Measurements from ENCODE around the gene ATG7.

ATG7 gene

DNA sequence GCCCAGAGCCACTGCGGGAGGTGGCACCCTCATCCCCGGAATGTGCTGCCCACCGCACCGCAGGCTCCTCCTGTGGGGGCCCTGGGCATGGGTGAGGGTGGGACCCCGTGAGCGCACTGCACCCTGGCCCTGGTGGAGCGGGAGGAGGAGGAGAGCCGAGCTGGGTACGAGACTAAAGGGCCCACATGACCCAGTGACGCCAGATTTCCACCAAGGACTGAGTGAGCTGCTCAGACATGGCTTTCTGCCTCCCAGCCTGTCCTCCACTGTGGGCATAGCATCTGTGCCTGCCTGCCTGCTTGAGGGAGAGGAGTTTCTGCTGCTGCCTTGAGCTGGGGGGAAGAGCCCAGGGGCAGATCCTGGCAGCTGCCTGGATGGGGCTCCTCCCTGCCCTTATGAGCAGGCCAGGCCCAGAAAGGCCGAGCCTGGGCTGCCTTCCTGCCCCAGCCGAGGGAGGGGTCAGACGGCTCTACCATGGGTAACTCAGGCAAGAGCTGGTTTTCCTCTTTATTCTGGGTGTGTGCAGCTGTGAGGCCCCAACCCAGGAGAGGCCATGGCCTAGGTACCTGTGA is 283.1 kb downstream of the ATG7 start:
- TF ChIP-seq POLR2AphosphoS5 (IDR thresholded peaks at IDR 0.05; ENCODE audit: borderline replicate concordance, low read depth, low read length), result no peak
- no peak for TF ChIP-seq FOXP2 (optimal IDR thresholded peaks at IDR 0.05; ENCODE audit: control extremely low read depth, extremely low read length, insufficient read depth)
- TF ChIP-seq EZH2 (IDR thresholded peaks at IDR 0.05), result no peak
- DNase-seq (ENCODE audit: low read depth, low spot score), result no peak
- Histone ChIP-seq H3K27ac (no peak overlapping the region), H3K9me3 (ENCODE audit: low read depth, low read length) (no peaks in the 10 kb centered on the region), H3K36me3 (ENCODE audit: insufficient read depth, low read length) (no peaks in the 10 kb centered on the region; the same call in 1 of the 2 replicates), H3K4me3 (no peak overlapping the region), H3K9ac (ENCODE audit: insufficient read length) (no peak overlapping the region)

- Histone ChIP-seq H3K27ac (no peak overlapping the region), H3K9me3 (ENCODE audit: low read depth, low read length) (no peaks in the 10 kb centered on the region), H3K4me3 (no peak overlapping the region), H3K36me3 (ENCODE audit: insufficient read depth, low read length) (no peaks in the 10 kb centered on the region; the same call in 1 of the 2 replicates), H3K9ac (ENCODE audit: insufficient read length) (no peak overlapping the region)
- no peak for DNase-seq (ENCODE audit: low read depth, low spot score)
- TF ChIP-seq POLR2AphosphoS5 (IDR thresholded peaks at IDR 0.05; ENCODE audit: borderline replicate concordance, low read depth, low read length), result no peak
- no peak for TF ChIP-seq FOXP2 (optimal IDR thresholded peaks at IDR 0.05; ENCODE audit: control extremely low read depth, extremely low read length, insufficient read depth)
- TF ChIP-seq EZH2 (IDR thresholded peaks at IDR 0.05), result no peak
Measured at GRCh38 chr3:11555881-11556633, 283.9 kb downstream of the ATG7 start.

GRCh38 chr3:11556851-11557644 is 284.9 kb downstream of the ATG7 start:
- Histone ChIP-seq H3K9ac (ENCODE audit: insufficient read length) (no peak overlapping the region), H3K4me3 (no peak overlapping the region), H3K9me3 (ENCODE audit: low read depth, low read length) (no peaks in the 10 kb centered on the region), H3K27ac (no peak overlapping the region), H3K36me3 (ENCODE audit: insufficient read depth, low read length) (no peaks in the 10 kb centered on the region; the same call in 1 of the 2 replicates)
- no peak for TF ChIP-seq POLR2AphosphoS5 (IDR thresholded peaks at IDR 0.05; ENCODE audit: borderline replicate concordance, low read depth, low read length)
- TF ChIP-seq EZH2 (IDR thresholded peaks at IDR 0.05), result no peak
- no peak for DNase-seq (ENCODE audit: low read depth, low spot score)

DNA sequence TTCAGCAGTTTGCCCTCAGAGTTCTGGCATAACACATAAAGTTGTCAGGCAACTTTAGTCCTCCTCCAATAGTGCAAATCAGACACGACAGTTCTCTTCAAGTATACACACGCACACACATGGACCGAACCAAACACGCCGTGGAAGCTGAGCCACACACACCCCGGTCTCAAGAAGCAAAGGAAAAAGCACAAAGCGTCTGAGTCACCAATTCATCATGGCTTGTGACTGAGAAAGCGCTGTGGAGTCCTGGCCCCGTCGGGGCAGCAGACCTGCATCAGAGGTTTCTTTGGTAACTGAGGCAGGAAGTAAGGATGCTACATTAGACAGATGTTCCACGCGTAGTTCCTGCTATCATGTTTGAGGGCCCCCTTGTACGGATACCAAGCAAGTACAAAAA is 285.8 kb downstream of the ATG7 start:
- H3K27ac ChIP-seq, result no peak overlapping the region

DNA sequence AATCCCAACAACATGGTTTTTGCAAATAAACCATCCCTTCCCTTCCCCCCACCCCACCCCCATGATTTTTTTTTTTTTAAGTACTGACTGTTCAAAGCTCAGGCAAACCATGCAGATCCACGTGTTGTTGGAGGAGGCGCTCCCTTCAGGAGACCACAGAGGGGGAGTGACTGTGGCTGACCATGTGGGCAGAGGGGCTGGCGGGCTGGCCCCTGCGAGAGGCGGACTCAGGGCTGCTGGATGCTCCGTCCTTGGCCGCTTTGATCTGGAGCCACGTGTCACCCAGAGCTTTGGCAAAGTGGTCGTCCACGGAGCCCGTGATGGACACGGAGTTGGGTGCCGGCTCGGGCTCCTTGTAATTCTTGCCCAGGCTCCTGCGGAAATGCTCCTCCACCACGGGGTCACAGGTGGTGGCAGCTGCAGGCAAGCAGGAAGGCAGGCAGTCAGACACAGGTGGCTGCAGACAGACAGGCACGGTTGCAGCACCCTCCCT is 286.3 kb downstream of the ATG7 start:
- Histone ChIP-seq H3K27ac (no peak overlapping the region), H3K9ac (ENCODE audit: insufficient read length) (no peak overlapping the region), H3K36me3 (ENCODE audit: insufficient read depth, low read length) (no peaks in the 10 kb centered on the region; the same call in 1 of the 2 replicates), H3K4me3 (no peak overlapping the region), H3K9me3 (ENCODE audit: low read depth, low read length) (no peaks in the 10 kb centered on the region)
- no peak for DNase-seq (ENCODE audit: low read depth, low spot score)
- TF ChIP-seq POLR2AphosphoS5 (IDR thresholded peaks at IDR 0.05; ENCODE audit: borderline replicate concordance, low read depth, low read length), result no peak
- TF ChIP-seq EZH2 (IDR thresholded peaks at IDR 0.05), result no peak
- no peak for TF ChIP-seq FOXP2 (optimal IDR thresholded peaks at IDR 0.05; ENCODE audit: control extremely low read depth, extremely low read length, insufficient read depth)

More for the DNA sequence above, 285.8 kb downstream of the ATG7 start:
- no peaks in the 10 kb centered on the region; the same call in 1 of the 2 replicates for H3K36me3 ChIP-seq (ENCODE audit: insufficient read depth, low read length)
- no peaks in the 10 kb centered on the region for H3K9me3 ChIP-seq (ENCODE audit: low read depth, low read length)
- no peak for TF ChIP-seq POLR2AphosphoS5 (IDR thresholded peaks at IDR 0.05; ENCODE audit: borderline replicate concordance, low read depth, low read length)
- no peak for TF ChIP-seq FOXP2 (optimal IDR thresholded peaks at IDR 0.05; ENCODE audit: control extremely low read depth, extremely low read length, insufficient read depth)
- no peak for DNase-seq (ENCODE audit: low read depth, low spot score)
- no peak overlapping the region for H3K4me3 ChIP-seq
- H3K9ac ChIP-seq (ENCODE audit: insufficient read length), result no peak overlapping the region

DNA sequence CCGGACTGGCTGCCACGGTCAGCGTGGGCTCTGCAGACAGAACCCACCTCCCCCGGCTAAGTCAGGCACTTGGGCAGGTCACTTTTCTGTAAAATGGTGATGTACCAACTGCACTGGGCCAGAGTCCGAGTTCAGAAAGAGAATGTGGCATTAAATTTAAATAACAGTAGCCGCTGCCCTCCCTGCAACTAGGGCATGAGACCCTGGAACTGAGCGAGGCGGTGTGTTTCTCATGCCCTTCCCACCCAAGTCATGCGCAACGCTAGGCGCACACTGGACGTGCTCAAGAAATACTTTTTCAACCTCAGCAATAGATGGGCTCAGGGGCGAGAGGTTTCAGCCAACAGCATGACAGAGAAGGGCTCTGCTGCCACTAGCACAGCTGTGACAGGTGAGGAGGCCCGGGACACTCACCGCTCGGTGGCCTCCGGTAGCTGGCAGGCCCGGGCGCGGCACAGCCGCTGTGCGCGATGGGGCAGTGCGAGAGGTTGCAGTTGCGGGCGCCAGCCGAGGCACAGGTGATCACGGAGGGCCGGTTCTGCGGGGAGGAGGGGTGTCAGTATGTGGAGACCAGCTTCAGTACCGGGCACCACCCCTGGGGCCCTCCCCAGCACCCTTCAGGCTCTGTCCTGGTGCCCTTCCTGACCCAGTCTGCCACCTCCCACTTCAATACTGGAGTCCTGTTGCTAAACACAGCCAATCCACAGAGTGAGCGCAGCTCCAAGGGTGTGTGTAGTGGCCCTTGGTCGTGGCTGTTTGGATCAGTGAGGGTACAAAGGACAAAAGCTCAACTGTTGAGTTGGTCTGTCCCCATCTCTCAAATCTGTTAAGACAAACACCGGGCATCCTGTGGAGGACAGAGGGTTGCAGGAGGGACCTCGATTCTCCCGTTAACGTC is 287.0 kb downstream of the ATG7 start:
- Histone ChIP-seq H3K4me3 (no peak overlapping the region), H3K36me3 (ENCODE audit: insufficient read depth, low read length) (no peaks in the 10 kb centered on the region; the same call in 1 of the 2 replicates), H3K9ac (ENCODE audit: insufficient read length) (no peak overlapping the region), H3K27ac (no peak overlapping the region), H3K9me3 (ENCODE audit: low read depth, low read length) (no peaks in the 10 kb centered on the region)
- TF ChIP-seq EZH2 (IDR thresholded peaks at IDR 0.05), result no peak
- no peak for TF ChIP-seq FOXP2 (optimal IDR thresholded peaks at IDR 0.05; ENCODE audit: control extremely low read depth, extremely low read length, insufficient read depth)
- TF ChIP-seq POLR2AphosphoS5 (IDR thresholded peaks at IDR 0.05; ENCODE audit: borderline replicate concordance, low read depth, low read length), result no peak
- no peak for DNase-seq (ENCODE audit: low read depth, low spot score)

GRCh38 chr3:11559816-11560633 is 287.8 kb downstream of the ATG7 start:
- TF ChIP-seq EZH2 (IDR thresholded peaks at IDR 0.05) (no peak), POLR2AphosphoS5 (IDR thresholded peaks at IDR 0.05; ENCODE audit: borderline replicate concordance, low read depth, low read length) (no peak), FOXP2 (optimal IDR thresholded peaks at IDR 0.05; ENCODE audit: control extremely low read depth, extremely low read length, insufficient read depth) (no peak)
- Histone ChIP-seq H3K9me3 (ENCODE audit: low read depth, low read length) (no peaks in the 10 kb centered on the region), H3K27ac (no peak overlapping the region), H3K36me3 (ENCODE audit: insufficient read depth, low read length) (no peaks in the 10 kb centered on the region; the same call in 1 of the 2 replicates), H3K4me3 (no peak overlapping the region), H3K9ac (ENCODE audit: insufficient read length) (no peak overlapping the region)
- DNase-seq (ENCODE audit: low read depth, low spot score), result no peak

Data from SK-N-MC (cell line).